Measurements from ENCODE around the gene LRRN1.
A peak's percentile ranks its signal among the peaks of the same experiment; 100 is the strongest.

The LRRN1 gene

DNA sequence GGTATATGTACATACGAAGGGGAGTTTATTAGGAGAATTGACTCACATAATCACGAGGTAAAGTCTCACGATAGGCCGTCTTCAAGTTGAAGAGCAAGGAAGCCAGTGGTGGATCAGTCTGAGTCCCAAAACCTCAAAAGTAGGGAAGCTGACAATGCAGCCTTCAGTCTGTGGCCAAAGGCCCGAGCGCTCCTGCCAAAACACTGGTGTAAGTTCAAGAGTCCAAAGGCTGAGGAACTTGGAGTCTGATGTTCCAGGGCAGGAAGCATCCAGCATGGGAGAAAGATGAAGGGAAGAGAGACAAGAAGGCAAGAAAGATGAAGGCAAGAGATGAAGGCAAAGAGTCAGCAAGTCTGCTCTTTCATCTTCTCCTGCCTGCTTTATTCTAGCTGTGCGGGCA is 16.8 kb upstream of the LRRN1 start:
- Histone ChIP-seq H3K27me3 (ENCODE audit: control insufficient read depth in 1 of 2, insufficient read depth in 2 of 2, low read length in 2 of 2) (no peaks in the 10 kb centered on the region), H3K9me3 (ENCODE audit: control insufficient read depth in 2 of 2, low read length in 2 of 2) (no peaks in the 10 kb centered on the region), H3K27ac (ENCODE audit: low read length) (no peak overlapping the region), H3K36me3 (ENCODE audit: control insufficient read depth in 2 of 2, insufficient read depth in 2 of 2, low read length in 2 of 2) (no peaks in the 10 kb centered on the region), H3K9ac (ENCODE audit: low read length in 2 of 2) (no peak overlapping the region), H3K4me3 (ENCODE audit: low read length in 2 of 2) (no peak overlapping the region), H3K4me1 (ENCODE audit: control insufficient read depth, insufficient read depth, low read length) (no peaks in the 10 kb centered on the region)

DNA sequence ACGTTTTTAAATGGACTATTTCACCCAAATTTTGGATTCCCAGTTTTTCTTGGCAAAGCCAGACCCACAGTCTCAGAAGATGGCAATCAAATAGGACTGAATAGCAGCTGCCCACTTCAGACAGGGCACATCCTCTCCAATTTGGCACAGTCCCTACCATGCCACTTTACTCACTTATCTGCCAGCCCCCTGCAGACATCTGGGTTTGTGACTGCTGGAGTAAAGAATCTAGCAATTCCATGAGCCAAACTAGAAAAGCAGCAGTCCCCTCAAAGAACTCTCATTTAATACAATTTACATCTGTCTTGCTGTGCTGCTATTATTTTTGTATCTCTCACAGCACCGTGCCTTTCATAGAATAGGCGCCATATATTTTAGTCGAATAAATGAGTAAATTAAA is 16.0 kb upstream of the LRRN1 start:
- Histone ChIP-seq H3K4me1 (ENCODE audit: control insufficient read depth, insufficient read depth, low read length) (no peaks in the 10 kb centered on the region), H3K9me3 (ENCODE audit: control insufficient read depth in 2 of 2, low read length in 2 of 2) (no peaks in the 10 kb centered on the region), H3K36me3 (ENCODE audit: control insufficient read depth in 2 of 2, insufficient read depth in 2 of 2, low read length in 2 of 2) (no peaks in the 10 kb centered on the region), H3K27ac (ENCODE audit: low read length) (no peak overlapping the region), H3K4me3 (ENCODE audit: low read length in 2 of 2) (no peak overlapping the region), H3K27me3 (ENCODE audit: control insufficient read depth in 1 of 2, insufficient read depth in 2 of 2, low read length in 2 of 2) (no peaks in the 10 kb centered on the region), H3K9ac (ENCODE audit: low read length in 2 of 2) (no peak overlapping the region)

DNA sequence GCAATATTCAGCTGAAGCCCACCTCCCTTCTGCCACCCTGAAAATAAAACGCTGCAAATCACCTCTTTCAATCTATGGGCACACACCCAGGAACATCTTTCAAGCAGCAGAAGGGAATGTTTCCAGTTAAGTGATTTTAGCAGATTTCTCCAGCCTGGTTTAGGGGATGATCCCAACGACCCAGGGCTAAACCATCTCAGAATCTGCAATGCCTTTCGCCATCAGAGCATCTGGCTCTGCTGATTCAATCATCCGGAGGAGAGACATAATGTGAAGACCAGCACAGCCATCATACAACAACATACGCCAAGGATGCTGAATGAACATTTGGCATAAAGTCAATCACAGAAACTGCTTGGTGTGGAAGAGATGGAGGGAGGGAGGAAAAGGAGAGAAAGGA is 15.5 kb upstream of the LRRN1 start:
- Histone ChIP-seq H3K27me3 (ENCODE audit: control insufficient read depth in 1 of 2, insufficient read depth in 2 of 2, low read length in 2 of 2) (no peaks in the 10 kb centered on the region), H3K9ac (ENCODE audit: low read length in 2 of 2) (no peak overlapping the region), H3K36me3 (ENCODE audit: control insufficient read depth in 2 of 2, insufficient read depth in 2 of 2, low read length in 2 of 2) (no peaks in the 10 kb centered on the region), H3K4me3 (ENCODE audit: low read length in 2 of 2) (no peak overlapping the region), H3K27ac (ENCODE audit: low read length) (no peak overlapping the region), H3K9me3 (ENCODE audit: control insufficient read depth in 2 of 2, low read length in 2 of 2) (no peaks in the 10 kb centered on the region), H3K4me1 (ENCODE audit: control insufficient read depth, insufficient read depth, low read length) (no peaks in the 10 kb centered on the region)

DNA sequence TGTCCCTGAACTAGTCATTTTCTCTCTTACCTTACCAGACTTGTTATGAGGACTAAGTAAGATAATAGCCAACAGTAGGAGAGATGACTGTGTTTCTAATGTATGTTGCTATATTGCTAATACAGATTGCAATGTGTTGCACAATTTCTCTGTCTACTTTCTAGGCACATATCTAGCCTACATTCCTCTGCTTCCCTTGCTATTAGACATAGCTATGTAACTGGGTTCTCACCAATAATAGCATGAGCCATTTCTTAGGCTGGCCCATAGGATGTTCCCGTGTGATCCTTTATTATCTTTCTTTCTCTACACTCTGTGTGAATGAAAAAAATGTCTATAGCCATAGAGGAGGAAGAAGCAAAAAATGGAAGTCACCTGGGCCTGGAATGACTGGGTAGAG is 6.8 kb upstream of the LRRN1 start:
- H3K9ac ChIP-seq (ENCODE audit: low read length in 2 of 2), result no peak overlapping the region
- no peaks in the 10 kb centered on the region for H3K9me3 ChIP-seq (ENCODE audit: control insufficient read depth in 2 of 2, low read length in 2 of 2)
- no peak overlapping the region for H3K27ac ChIP-seq (ENCODE audit: low read length)
- H3K4me3 ChIP-seq (ENCODE audit: low read length in 2 of 2), result no peak overlapping the region
- no peaks in the 10 kb centered on the region for H3K27me3 ChIP-seq (ENCODE audit: control insufficient read depth in 1 of 2, insufficient read depth in 2 of 2, low read length in 2 of 2)
- H3K36me3 ChIP-seq (ENCODE audit: control insufficient read depth in 2 of 2, insufficient read depth in 2 of 2, low read length in 2 of 2), result no peaks in the 10 kb centered on the region
- no peaks in the 10 kb centered on the region for H3K4me1 ChIP-seq (ENCODE audit: control insufficient read depth, insufficient read depth, low read length)

DNA sequence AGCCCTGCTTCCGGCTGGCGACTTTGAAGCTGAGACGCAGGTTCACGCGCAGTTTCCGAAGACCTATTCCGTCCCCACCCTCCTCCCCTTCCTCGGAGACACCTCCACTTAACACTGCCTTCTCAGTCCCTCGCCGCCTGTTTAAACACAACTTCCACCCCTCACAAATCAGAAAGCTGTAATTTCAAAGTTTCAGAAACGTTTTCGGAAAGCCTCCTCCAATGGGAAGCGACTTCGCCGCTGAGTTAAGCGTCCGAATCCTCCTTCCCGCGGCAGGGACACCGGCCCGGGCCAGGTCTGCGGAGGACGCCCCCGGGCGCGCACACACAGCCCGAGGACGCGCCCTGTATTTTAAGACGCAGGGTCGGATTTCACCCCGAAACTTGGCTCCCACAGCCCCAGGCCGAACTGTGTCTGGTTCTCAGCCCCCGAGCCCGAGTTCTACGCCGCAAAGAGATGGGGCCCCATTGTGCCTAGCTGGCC is 559 bp upstream of the LRRN1 start:
- Histone ChIP-seq H3K9ac (ENCODE audit: low read length in 2 of 2) (no peak overlapping the region), H3K36me3 (ENCODE audit: control insufficient read depth in 2 of 2, insufficient read depth in 2 of 2, low read length in 2 of 2) (no peaks in the 10 kb centered on the region), H3K9me3 (ENCODE audit: control insufficient read depth in 2 of 2, low read length in 2 of 2) (no peaks in the 10 kb centered on the region), H3K4me3 (ENCODE audit: low read length in 2 of 2) (peak overlapping the region; percentile 56 to 74), H3K4me1 (ENCODE audit: control insufficient read depth, insufficient read depth, low read length) (peaks cover 15% of the 10 kb centered on the region), H3K27me3 (ENCODE audit: control insufficient read depth in 1 of 2, insufficient read depth in 2 of 2, low read length in 2 of 2) (peaks cover 7 to 18% of the 10 kb centered on the region in 2 donors), H3K27ac (ENCODE audit: low read length) (no peak overlapping the region)

DNA sequence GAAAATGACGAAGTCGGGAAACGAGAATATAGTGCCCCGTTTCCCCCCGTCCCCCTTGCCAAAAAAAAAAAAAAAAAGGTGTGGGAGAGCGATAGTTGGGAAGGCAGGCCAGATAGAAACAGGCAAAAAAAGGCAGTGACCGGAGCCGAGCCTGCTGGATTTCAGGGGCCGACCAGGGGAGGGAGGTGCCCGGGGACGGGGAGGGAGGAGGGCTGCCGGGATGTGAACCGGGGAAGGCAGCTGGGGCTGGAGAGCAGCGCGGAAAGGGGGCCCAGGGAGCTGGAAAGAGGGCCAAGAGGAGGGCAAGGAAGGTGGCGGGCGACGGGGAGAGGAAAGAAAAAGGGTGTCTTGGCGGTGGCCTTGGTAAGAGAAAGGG is 837 bp downstream of the LRRN1 start:
- Histone ChIP-seq H3K9ac (ENCODE audit: low read length in 2 of 2) (no peak overlapping the region), H3K4me1 (ENCODE audit: control insufficient read depth, insufficient read depth, low read length) (peaks cover 15% of the 10 kb centered on the region), H3K4me3 (ENCODE audit: low read length in 2 of 2) (peak overlapping the region; percentile 54 to 74), H3K9me3 (ENCODE audit: control insufficient read depth in 2 of 2, low read length in 2 of 2) (no peaks in the 10 kb centered on the region), H3K27ac (ENCODE audit: low read length) (no peak overlapping the region), H3K27me3 (ENCODE audit: control insufficient read depth in 1 of 2, insufficient read depth in 2 of 2, low read length in 2 of 2) (peaks cover 7 to 18% of the 10 kb centered on the region in 2 donors), H3K36me3 (ENCODE audit: control insufficient read depth in 2 of 2, insufficient read depth in 2 of 2, low read length in 2 of 2) (no peaks in the 10 kb centered on the region)

DNA sequence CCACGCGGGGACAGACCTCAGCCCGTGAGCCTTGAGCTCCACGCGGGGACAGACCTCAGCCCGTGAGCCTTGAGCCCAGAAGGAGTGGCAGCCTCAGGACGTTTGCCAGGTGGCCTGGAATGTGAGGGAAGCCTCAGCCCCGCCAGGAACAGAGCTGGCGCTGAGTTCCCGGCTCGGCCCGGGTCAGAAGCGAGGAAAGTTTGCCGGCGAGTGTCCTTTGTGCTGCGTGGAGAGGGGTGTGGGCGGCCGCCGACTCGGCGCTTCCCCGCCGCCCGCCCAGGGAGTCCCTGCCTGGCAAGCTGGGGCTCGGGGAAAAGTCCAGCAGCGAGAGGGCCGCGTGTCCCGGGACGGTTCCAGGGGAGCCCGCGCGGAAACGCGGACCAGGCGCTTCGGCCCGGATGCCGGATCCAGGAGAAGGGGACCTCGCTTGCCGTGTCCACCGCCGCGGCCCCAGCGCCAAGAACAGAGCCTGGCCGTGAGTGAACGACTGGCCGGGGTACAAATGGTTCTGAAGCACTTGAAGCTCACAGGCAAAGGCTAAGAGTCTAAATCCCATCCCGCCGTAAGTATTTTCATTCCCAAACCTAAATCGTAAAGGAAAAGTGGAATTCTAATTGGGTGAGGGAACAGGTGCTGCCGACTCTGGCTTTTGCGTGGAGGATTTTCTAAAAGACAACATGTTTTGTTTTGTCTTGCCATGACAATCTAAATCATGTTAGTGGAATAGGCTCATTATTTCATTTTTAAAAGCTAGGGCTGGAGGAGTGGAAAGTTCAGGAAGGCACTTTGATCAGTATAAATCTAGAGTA is 1.7 kb downstream of the LRRN1 start:
- Histone ChIP-seq H3K27me3 (ENCODE audit: control insufficient read depth in 1 of 2, insufficient read depth in 2 of 2, low read length in 2 of 2) (peaks cover 7 to 18% of the 10 kb centered on the region in 2 donors), H3K4me3 (ENCODE audit: low read length in 2 of 2) (peak overlapping the region; percentile 54 to 74), H3K36me3 (ENCODE audit: control insufficient read depth in 2 of 2, insufficient read depth in 2 of 2, low read length in 2 of 2) (no peaks in the 10 kb centered on the region), H3K27ac (ENCODE audit: low read length) (no peak overlapping the region), H3K9me3 (ENCODE audit: control insufficient read depth in 2 of 2, low read length in 2 of 2) (no peaks in the 10 kb centered on the region), H3K4me1 (ENCODE audit: control insufficient read depth, insufficient read depth, low read length) (peaks cover 15% of the 10 kb centered on the region), H3K9ac (ENCODE audit: low read length in 2 of 2) (no peak overlapping the region)

DNA sequence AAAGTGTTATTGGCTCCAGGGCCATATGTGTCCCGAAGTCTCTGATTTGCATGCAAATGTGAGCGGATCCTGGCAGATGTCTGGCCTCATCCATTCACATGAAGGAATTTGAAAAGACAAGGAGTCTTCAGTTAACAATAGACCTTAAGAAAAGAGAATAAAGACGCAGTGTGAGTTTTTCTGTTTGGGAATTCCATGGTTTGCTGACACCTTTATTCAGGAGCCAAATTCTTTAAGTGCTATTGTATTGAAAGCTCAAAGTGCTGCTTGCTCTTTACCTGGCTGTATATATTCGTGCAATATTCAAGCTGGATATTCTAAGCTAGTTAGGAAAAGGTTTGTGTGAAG is 2.2 kb downstream of the LRRN1 start:
- Histone ChIP-seq H3K9me3 (ENCODE audit: control insufficient read depth in 2 of 2, low read length in 2 of 2) (no peaks in the 10 kb centered on the region), H3K27me3 (ENCODE audit: control insufficient read depth in 1 of 2, insufficient read depth in 2 of 2, low read length in 2 of 2) (peaks cover 7 to 18% of the 10 kb centered on the region in 2 donors), H3K27ac (ENCODE audit: low read length) (no peak overlapping the region), H3K4me1 (ENCODE audit: control insufficient read depth, insufficient read depth, low read length) (peaks cover 15% of the 10 kb centered on the region), H3K9ac (ENCODE audit: low read length in 2 of 2) (no peak overlapping the region), H3K36me3 (ENCODE audit: control insufficient read depth in 2 of 2, insufficient read depth in 2 of 2, low read length in 2 of 2) (no peaks in the 10 kb centered on the region), H3K4me3 (ENCODE audit: low read length in 2 of 2) (peak overlapping the region in 1 of 2 donors; percentile 74)

DNA sequence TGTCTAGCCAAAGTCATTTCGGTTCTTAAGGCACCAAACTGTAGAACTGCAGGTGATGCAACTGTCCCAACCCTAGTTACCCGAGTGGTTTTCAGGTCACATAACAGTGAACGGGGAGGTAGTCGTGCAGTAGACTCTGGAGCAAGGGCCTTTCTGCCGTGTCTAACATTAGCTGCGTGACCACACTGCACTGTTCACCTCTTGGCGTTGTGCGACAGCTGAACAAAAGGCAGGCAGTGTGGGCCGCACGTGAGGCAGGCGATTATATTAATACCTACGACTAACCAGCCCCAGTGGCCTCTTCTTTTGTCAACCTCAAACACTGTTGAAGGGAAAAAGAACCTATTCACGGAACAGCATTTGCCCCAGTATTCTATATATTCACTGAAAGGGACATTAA is 2.8 kb downstream of the LRRN1 start:
- Histone ChIP-seq H3K36me3 (ENCODE audit: control insufficient read depth in 2 of 2, insufficient read depth in 2 of 2, low read length in 2 of 2) (no peaks in the 10 kb centered on the region), H3K4me1 (ENCODE audit: control insufficient read depth, insufficient read depth, low read length) (peaks cover 15% of the 10 kb centered on the region), H3K27ac (ENCODE audit: low read length) (no peak overlapping the region), H3K27me3 (ENCODE audit: control insufficient read depth in 1 of 2, insufficient read depth in 2 of 2, low read length in 2 of 2) (peaks cover 7 to 18% of the 10 kb centered on the region in 2 donors), H3K4me3 (ENCODE audit: low read length in 2 of 2) (no peak overlapping the region), H3K9me3 (ENCODE audit: control insufficient read depth in 2 of 2, low read length in 2 of 2) (no peaks in the 10 kb centered on the region), H3K9ac (ENCODE audit: low read length in 2 of 2) (no peak overlapping the region)

DNA sequence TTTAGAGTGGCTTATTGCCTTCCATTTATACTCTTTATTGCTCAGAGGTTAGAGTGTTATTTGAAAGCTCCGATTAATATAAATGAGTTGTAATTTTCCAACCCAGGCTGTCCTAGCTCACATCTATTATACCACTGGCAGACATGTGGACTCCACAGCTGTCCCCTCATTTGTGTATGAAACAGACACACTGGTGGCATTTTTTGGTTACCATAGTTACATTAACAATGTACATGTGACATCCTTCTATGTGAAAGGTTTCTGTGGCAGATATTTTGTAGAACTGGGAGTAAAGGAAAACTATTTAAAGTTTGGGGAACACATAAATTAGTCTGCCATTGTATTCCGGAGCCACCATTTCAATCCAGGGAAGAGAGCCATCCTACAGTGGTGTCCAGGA is 5.3 kb downstream of the LRRN1 start:
- H3K9ac ChIP-seq (ENCODE audit: low read length in 2 of 2), result no peak overlapping the region
- H3K4me1 ChIP-seq (ENCODE audit: control insufficient read depth, insufficient read depth, low read length), result peaks cover 14% of the 10 kb centered on the region
- no peaks in the 10 kb centered on the region for H3K9me3 ChIP-seq (ENCODE audit: control insufficient read depth in 2 of 2, low read length in 2 of 2)
- H3K4me3 ChIP-seq (ENCODE audit: low read length in 2 of 2), result no peak overlapping the region
- no peaks in the 10 kb centered on the region for H3K36me3 ChIP-seq (ENCODE audit: control insufficient read depth in 2 of 2, insufficient read depth in 2 of 2, low read length in 2 of 2)
- peaks cover 7 to 18% of the 10 kb centered on the region in 2 donors for H3K27me3 ChIP-seq (ENCODE audit: control insufficient read depth in 1 of 2, insufficient read depth in 2 of 2, low read length in 2 of 2)
- H3K27ac ChIP-seq (ENCODE audit: low read length), result no peak overlapping the region

DNA sequence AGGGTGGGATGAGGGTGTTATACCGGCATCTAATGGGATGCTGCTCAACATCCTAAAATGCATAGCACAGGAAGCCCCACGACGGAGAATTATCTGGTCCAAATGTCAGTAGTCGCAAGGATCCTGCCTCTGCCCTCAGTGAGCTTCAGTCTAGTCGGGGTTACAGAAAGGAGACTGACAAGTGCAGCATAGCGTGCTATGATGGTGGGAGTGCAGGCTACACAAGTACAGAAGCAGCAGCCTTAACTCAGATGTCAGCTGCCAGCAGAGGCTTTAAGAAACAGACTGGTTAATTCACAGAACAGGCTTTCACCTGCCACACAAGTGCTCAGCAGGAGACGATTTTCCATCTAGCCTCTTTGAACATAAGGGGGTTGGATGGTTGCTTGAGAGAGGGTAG is 6.9 kb downstream of the LRRN1 start:
- H3K27me3 ChIP-seq (ENCODE audit: control insufficient read depth in 1 of 2, insufficient read depth in 2 of 2, low read length in 2 of 2), result peaks cover 7 to 13% of the 10 kb centered on the region in 2 donors
- no peak overlapping the region for H3K27ac ChIP-seq (ENCODE audit: low read length)
- H3K9ac ChIP-seq (ENCODE audit: low read length in 2 of 2), result no peak overlapping the region
- peaks cover under 1% of the 10 kb centered on the region for H3K4me1 ChIP-seq (ENCODE audit: control insufficient read depth, insufficient read depth, low read length)
- no peaks in the 10 kb centered on the region for H3K9me3 ChIP-seq (ENCODE audit: control insufficient read depth in 2 of 2, low read length in 2 of 2)
- no peaks in the 10 kb centered on the region for H3K36me3 ChIP-seq (ENCODE audit: control insufficient read depth in 2 of 2, insufficient read depth in 2 of 2, low read length in 2 of 2)
- no peak overlapping the region for H3K4me3 ChIP-seq (ENCODE audit: low read length in 2 of 2)
